IMR-90 (cell line): ENCODE data around the gene AK3.

Experiments used
- CTCF ChIP-seq: conservative IDR thresholded peaks from 2 replicates; pipeline ENCODE4 v1.5.1; 2012; ENCODE audit warnings: mild to moderate bottlenecking, low read depth, low read length, improper control_type of control experiment
- FOS ChIP-seq: fragments of 150-350 bp; IDR thresholded peaks from 2 replicates; pipeline ENCODE4 v1.6.1; 2016; ENCODE audit warnings: low read depth, low read length
- MAFK ChIP-seq: IDR thresholded peaks from 2 replicates; pipeline ENCODE4 v1.6.1; 2012; ENCODE audit warnings: low read depth, low read length, improper control_type of control experiment
- RFX5 ChIP-seq: IDR thresholded peaks from 2 replicates; pipeline ENCODE4 v1.8.0; 2012; ENCODE audit warnings: low read depth, mild to moderate bottlenecking, low read length, moderate library complexity
- SMC3 ChIP-seq: fragments of 150-350 bp; IDR thresholded peaks from 2 replicates; pipeline ENCODE4 v1.6.1; 2016; ENCODE audit warnings: low read depth, mild to moderate bottlenecking, antibody characterized with exemption, low read length, moderate library complexity

GRCh38 chr9:4746278-4747030 is 5.5 kb upstream of the AK3 start:
- TF ChIP-seq CTCF (no peak), MAFK (no peak), SMC3 (no peak), FOS (no peak), RFX5 (no peak)
